PFSK-1 (cell line): ENCODE measurements around the gene NPAS2.

ENCODE experiments used
- FOXP2 ChIP-seq: optimal IDR thresholded peaks from 2 replicates; pipeline ENCODE3; 2011; ENCODE audit warnings: borderline replicate concordance, control low read depth, inconsistent platforms; ENCODE audit not compliant: insufficient read depth; ENCODE audit errors: extremely low read length, extremely low read depth
- POLR2AphosphoS5 ChIP-seq: IDR thresholded peaks from 2 replicates; pipeline ENCODE4 v1.6.1; 2012; ENCODE audit warnings: low read depth, mild to moderate bottlenecking, control low read depth, low read length, moderate library complexity
- REST ChIP-seq, 2 experiments: IDR thresholded peaks; 2 replicates each; pipeline versions ENCODE4 v1.6.1 to v1.8.0; 2011 to 2012; ENCODE audit warnings: low read depth in 2 of 2, low read length in 2 of 2, control low read depth in 1 of 2, inconsistent platforms in 1 of 2, mild to moderate bottlenecking in 1 of 2, moderate library complexity in 1 of 2; ENCODE audit not compliant: insufficient read depth in 1 of 2
- SIN3A ChIP-seq: IDR thresholded peaks from 2 replicates; pipeline ENCODE4 v1.6.1; 2012; ENCODE audit warnings: mild to moderate bottlenecking, low read length, moderate library complexity, borderline replicate concordance; ENCODE audit not compliant: insufficient read depth
- TAF1 ChIP-seq: IDR thresholded peaks from 2 replicates; pipeline ENCODE4 v1.6.1; 2012; ENCODE audit warnings: low read length, control low read depth, borderline replicate concordance; ENCODE audit not compliant: insufficient read depth

The NPAS2 gene

GRCh38 chr2:100987974-100988373, 168.0 kb downstream of the NPAS2 start:
- no peak for TF ChIP-seq POLR2AphosphoS5
- TF ChIP-seq SIN3A, result no peak
- no peak for TF ChIP-seq TAF1
- no peak for TF ChIP-seq REST (IDR thresholded peaks at IDR 0.05; ENCODE audit: insufficient read depth in 1 of 2, low read depth in 2 of 2, low read length in 2 of 2)
- no peak for TF ChIP-seq FOXP2

GRCh38 chr2:100988630-100989417, 168.9 kb downstream of the NPAS2 start:
- no peak for TF ChIP-seq FOXP2
- no peak for TF ChIP-seq TAF1
- no peak for TF ChIP-seq SIN3A
- TF ChIP-seq REST (IDR thresholded peaks at IDR 0.05; ENCODE audit: insufficient read depth in 1 of 2, low read depth in 2 of 2, low read length in 2 of 2), result no peak
- TF ChIP-seq POLR2AphosphoS5, result no peak

- TF ChIP-seq REST (IDR thresholded peaks at IDR 0.05; ENCODE audit: insufficient read depth in 1 of 2, low read depth in 2 of 2, low read length in 2 of 2) (no peak), TAF1 (no peak), FOXP2 (no peak), SIN3A (no peak), POLR2AphosphoS5 (no peak)
Observed at GRCh38 chr2:100989666-100990065, 169.7 kb downstream of the NPAS2 start.

- TF ChIP-seq POLR2AphosphoS5 (no peak), FOXP2 (no peak), SIN3A (no peak), TAF1 (no peak), REST (IDR thresholded peaks at IDR 0.05; ENCODE audit: insufficient read depth in 1 of 2, low read depth in 2 of 2, low read length in 2 of 2) (no peak)
Observed at GRCh38 chr2:100990166-100990565, 170.2 kb downstream of the NPAS2 start.
